NCI-H2107 (cell line): ENCODE results near the gene COMTD1.
"Not testable (repeated sequence)": the region's sequence is repeated elsewhere in the genome, so short reads cannot be mapped to it uniquely, and the experiment has no call there.

Experiments used
- DNase-seq: peaks from one replicate; lab custom pipeline; 2025; lab: John Stamatoyannopoulos, UW

Gene COMTD1

GRCh38 chr10:75221492-75221891, 14.3 kb downstream of the COMTD1 start:
- not testable (repeated sequence) for DNase-seq

GRCh38 chr10:75220274-75220673, 15.5 kb downstream of the COMTD1 start:
- no peak for DNase-seq

- DNase-seq, result no peak
Observed at GRCh38 chr10:75212343-75212742, 23.4 kb downstream of the COMTD1 start.

- DNase-seq, result no peak
Observed at GRCh38 chr10:75211007-75211691, 24.6 kb downstream of the COMTD1 start.

GRCh38 chr10:75210282-75211006, 25.3 kb downstream of the COMTD1 start, which contains the start of gene VDAC2:
Gene VDAC2, plus strand, starts transcription at chr10:75210796. Its CDS starts 363 bp downstream, at chr10:75211159.
- DNase-seq, result peak; percentile 49

GRCh38 chr10:75209921-75210281, 25.9 kb downstream of the COMTD1 start:
- DNase-seq, result no peak

- no peak for DNase-seq
Observed at GRCh38 chr10:75209086-75209920, 26.5 kb downstream of the COMTD1 start.

GRCh38 chr10:75208181-75208580, 27.6 kb downstream of the COMTD1 start:
- DNase-seq, result no peak

- no peak for DNase-seq
Observed at GRCh38 chr10:75207857-75208144, 28.0 kb downstream of the COMTD1 start.

GRCh38 chr10:75207079-75207856, 28.5 kb downstream of the COMTD1 start:
- no peak for DNase-seq

GRCh38 chr10:75206638-75207037, 29.1 kb downstream of the COMTD1 start:
- DNase-seq, result not testable (repeated sequence)

GRCh38 chr10:75205908-75206307, 29.8 kb downstream of the COMTD1 start:
- no peak for DNase-seq

GRCh38 chr10:75203724-75204123, 32.0 kb downstream of the COMTD1 start:
- no peak for DNase-seq

- DNase-seq, result not testable (repeated sequence)
Observed at GRCh38 chr10:75203046-75203620, 32.6 kb downstream of the COMTD1 start.

GRCh38 chr10:75202321-75203045, 33.3 kb downstream of the COMTD1 start:
- DNase-seq, result no peak

- DNase-seq, result no peak
Observed at GRCh38 chr10:75201793-75202307, 33.9 kb downstream of the COMTD1 start.

- DNase-seq, result not testable (repeated sequence)
Observed at GRCh38 chr10:75199949-75200348, 35.8 kb downstream of the COMTD1 start.

- no peak for DNase-seq
Observed at GRCh38 chr10:75197906-75198305, 37.9 kb downstream of the COMTD1 start.

GRCh38 chr10:75197066-75197465, 38.7 kb downstream of the COMTD1 start:
- no peak for DNase-seq

GRCh38 chr10:75195035-75195763, 40.6 kb downstream of the COMTD1 start:
- no peak for DNase-seq
